ENCODE results near the gene SYT11.
"Not testable (repeated sequence)": the region's sequence is repeated elsewhere in the genome, so short reads cannot be mapped to it uniquely, and the experiment has no call there.

The SYT11 gene

DNA sequence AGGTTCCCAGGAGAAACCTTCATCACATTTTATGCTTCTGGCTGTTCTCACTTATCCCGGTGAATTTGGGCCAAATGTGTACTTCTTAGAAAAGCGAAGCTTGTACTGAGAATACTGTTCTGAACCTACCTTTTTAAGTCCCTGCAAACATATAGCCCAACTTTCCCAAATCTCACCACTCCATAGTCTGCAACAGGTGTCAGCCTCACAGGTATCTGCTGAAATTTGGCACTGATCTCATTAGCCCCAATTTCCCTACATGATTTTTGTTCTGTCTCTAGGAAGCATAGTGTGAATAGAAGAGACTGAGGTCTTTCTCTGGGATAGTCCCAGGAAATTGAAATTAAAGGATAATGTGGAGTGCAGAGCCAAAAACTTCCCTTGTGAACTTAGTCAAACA lies 40.3 kb downstream of the SYT11 start:
- DNase-seq (ENCODE audit: low read depth): no peak

DNA sequence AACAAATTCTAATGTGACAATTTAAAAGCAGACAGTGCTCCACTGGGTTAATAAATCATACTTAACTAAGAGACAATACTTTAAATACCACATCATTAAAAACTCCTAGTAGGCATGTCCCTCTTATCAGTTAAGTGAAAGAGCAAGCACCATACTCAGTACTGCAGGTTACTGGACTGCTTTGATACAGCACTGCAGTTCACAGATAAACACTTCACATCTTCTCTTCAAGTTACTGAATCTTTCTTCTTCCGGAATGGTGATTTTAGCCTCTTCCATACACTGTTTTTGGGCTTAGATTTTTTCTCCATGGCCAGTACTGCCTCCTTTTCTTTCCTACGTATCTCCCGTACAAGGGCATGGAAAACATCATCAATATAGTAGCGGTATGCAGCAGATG lies 40.8 kb downstream of the SYT11 start:
- no peak for DNase-seq (ENCODE audit: low read depth)

DNA sequence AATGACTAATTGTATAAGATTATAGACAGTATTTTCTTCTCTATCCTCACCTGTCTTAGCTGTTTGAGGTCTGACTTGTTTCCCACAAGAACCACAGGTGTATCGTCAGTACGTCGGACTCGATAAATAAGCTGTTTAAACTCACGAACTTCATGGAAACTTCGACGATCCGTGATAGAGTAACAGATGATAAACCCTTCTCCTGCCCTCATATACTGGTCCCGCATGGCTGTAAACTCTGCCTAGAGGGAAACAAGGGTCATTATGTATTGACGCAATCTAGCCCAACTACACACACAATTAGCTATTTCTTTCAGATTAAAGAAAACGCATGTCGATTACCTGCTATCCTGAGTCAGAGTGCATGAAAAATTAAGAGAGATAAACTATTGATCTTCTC lies 44.9 kb downstream of the SYT11 start:
- no peak for DNase-seq (ENCODE audit: low read depth)

DNA sequence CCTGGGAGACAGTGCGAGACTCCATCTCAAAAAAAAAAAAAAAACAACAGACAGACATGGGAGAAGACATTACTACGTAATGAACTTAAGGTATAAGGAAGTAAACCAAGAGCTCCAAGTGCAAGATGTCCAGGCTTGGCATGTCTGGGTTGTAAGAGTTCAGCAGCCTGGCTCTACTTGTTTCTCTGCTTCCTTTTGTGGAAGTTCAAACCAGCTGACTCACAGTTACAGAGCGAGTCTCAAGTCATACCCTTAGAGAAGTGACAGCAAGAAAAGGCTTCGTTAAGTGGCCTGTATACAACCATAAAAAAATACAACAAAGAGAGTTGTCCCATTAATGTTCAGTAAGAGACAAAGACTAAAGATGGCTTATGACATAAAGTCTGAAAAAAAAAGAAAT lies 50.5 kb downstream of the SYT11 start:
- DNase-seq (ENCODE audit: low read depth): no peak

DNA sequence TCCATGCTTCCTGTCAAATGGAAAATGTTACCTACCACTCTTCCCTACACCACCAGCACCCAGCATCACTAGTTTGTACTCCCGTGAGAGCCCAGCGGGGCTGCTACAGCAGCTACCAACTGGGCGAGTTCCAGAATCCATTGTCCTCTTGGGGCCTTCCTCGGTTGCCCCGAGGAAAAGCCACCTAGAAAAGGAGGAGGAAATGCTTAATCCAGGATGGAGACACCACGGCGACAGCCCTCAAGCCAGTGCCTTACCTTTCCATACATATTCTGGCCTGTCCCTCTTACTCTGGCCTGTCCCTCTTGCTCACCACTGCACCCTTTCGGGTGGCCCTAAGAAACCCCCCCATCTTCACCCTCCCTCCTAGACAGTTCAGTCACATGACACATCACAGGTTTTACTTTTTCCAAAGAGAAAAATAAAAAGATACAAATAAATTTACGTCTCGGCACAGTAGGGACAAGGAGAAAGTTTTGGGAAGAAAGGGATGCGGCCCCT lies 51.3 kb downstream of the SYT11 start:
- no peak for DNase-seq (ENCODE audit: low read depth)

DNA sequence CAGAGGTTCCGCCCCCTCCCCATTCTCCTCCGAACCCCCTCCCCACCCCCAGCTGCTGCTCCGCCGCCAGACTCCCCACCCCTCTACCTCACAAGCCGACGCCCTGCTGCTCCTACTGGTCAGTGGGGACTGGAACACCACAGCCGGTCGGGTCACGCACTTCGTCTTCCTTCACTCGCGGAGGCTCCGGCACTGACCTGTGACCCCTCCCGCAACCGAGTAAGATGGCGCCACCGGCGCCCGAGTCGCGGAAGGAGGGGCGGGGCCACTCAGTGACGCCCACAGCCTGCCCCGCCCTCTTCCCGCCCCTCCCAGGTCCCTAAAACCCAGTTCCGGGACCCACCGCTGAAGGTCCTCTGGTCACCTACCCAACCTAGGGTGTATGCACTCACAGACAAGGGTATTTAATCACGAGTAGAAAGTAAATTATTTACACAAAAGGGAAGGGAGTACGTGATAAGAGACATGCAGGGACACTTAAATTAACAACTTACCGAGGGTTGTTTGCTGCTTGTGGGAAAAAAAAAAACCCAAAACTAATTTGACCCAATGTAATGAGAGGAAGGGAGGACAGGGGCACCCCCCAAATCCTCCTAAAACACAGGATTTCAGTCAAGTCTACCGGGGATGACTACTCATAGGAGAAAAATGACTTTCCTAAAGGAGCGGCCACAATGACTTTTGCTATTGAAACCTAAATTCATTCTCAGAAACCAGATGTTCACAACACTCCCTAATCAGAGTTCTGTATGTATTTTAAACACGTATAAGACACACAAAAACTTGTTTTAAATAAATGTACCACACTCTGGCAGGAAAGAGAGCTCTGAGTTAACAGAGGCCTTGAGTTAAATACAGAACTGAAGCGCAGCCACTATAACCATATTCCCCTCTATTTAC lies 52.0 kb downstream of the SYT11 start, which contains the start of gene RIT1:
TSS of gene RIT1 (minus strand) at position 194 of the 900 bp plus-strand sequence. CDS start 588 bp downstream, outside the sequence.
- peak; percentile 73 for DNase-seq (ENCODE audit: low read depth)

DNA sequence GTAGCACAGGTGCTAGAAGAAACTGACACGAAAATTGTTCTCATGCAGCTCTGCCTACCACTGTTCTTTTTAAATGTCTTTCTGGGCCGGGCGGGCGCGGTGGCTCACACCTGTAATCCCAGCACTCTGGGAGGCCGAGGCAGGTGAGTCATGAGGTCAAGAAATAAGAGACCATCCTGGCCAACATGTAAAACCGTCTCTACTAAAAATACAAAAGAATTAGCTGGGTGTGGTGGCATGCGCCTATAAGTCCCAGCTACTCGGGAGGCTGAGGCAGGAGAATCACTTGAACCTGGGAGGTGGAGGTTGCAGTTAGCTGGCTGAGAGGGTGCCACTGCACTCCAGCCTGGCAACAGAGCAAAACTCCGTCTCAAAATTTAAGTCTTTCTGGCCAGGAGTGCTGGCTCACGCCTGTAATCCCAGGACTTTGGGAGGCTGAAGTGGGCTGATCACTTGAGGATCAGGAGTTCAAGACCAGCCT lies 52.7 kb downstream of the SYT11 start:
- DNase-seq (ENCODE audit: low read depth): no peak

DNA sequence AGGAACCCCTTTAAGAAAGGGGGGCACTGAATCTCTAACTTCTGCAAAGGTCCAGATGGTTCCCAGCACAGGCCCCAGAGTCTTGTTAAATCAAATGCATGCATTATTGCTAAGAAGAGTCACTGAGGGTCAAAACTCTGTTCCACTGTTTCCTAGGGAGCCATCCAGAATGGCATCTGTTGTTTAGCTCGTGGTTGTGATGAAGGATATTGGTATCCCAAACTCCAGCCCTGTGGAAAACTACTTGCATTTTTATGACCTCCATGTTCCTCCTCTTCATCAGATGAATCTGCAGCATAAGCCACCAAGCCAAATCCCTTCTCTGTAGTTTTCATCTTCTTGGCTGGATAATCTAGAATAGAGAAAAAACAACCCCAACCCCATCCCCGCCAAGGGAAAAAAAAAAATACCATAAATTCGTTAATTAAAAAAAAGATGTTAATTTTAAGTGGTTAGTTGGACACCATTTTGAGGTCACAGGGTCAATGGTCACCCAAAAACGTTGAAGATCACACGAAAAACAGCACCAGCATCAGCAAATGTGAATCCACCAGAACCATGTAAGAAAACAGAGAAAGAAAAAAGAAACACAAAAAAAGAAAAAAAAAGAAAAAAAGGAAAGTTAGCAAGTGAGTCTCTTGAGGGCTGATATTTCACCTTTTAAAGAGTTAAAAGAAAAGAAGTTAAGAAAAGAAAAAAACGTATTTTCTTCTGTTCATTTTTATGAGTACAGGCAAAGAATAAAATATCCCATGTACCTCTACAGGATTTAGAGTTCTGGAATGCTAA lies 54.8 kb downstream of the SYT11 start:
- DNase-seq (ENCODE audit: low read depth): no peak

DNA sequence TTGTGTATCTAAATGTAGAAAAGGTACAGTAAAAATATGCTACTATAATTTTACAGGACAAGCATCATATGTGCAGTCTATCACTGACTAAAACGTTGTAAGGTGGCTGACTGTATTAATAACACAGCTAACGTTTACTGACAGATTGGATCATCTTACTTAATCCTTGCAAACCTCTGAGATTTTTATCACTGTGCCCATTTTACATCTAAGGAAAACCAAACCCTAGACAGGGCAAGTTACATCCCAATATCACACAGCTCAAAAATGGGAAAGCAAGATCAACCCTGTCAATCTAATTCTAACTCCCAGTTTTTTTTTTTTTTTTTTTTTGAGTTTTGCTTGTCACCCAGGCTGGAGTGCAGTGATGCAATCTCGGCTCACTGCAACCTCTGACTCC lies 59.3 kb downstream of the SYT11 start:
- no peak for DNase-seq (ENCODE audit: low read depth)

DNA sequence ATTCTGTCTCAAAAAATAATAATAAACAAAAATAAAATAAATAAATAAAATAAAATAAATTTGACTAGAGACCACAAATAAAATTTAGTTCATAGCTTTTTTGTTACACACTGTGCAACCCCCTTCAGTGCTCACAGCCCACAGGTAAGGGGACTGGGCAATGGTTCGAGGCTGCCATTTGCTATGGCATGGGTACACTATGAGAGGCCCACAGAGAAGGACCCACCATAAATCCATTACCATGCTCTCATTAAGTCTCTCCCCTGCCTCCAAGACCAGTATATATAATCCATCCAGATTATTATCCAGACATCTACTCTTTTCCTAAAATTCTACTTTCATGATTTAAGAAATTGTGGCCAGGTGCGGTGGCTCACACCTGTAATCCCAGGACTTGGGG lies 60.4 kb downstream of the SYT11 start:
- DNase-seq (ENCODE audit: low read depth): no peak

DNA sequence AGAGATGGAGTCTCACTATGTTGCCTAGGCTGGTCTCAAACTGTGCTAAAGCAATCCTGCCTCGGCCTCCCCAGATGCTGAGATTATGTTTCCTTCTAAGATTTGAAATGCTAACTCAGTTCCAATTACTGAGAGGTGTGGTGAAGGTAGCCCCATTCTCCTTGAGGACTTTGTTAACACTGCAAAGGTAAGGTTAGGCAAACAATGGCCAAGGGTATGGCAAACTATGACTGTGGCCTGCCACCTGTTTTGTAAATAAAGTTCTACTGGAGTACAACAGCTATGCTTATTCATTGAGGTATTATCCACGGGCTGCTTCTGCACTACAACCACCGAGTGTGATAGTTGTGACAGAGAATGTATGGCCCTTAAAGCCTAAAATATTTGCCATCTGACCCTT lies 61.4 kb downstream of the SYT11 start:
- no peak for DNase-seq (ENCODE audit: low read depth)

DNA sequence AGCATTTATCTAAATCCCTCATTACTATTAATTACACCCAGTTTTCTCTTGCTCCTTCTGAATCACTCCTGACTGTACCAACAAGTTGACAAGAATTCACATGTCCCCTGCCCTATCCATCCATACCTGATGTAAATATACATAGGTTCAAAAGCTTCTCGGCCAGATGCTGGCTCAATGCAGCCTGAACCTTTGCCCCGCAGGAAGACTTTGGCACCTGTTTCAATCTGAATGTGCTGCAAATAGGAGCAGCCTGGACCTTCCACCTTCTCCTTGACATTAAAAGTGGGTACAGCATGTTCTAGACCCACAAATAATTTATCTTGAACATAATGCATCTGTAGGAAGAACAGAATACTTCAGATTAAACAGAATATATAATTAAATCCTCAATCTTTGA lies 66.1 kb downstream of the SYT11 start:
- DNase-seq (ENCODE audit: low read depth): no peak

DNA sequence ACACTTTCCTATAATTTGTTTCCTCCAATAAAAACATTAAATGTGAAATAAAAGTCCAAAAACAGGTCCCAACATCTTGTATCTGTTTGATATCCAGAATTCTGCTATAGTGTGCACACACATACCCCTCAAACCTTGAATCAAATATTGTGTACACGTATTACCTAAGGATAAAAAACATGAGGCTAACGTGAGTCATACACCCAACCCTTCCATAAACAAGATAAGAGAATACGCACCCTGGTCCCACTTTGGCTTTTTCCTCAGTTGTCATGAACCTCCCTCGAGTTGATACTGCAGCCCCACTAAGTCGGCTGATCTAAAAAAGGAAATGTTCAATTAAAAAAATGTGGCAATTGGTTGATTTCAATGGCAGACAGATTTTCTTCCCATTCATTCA lies 69.7 kb downstream of the SYT11 start:
- no peak for DNase-seq (ENCODE audit: low read depth)

DNA sequence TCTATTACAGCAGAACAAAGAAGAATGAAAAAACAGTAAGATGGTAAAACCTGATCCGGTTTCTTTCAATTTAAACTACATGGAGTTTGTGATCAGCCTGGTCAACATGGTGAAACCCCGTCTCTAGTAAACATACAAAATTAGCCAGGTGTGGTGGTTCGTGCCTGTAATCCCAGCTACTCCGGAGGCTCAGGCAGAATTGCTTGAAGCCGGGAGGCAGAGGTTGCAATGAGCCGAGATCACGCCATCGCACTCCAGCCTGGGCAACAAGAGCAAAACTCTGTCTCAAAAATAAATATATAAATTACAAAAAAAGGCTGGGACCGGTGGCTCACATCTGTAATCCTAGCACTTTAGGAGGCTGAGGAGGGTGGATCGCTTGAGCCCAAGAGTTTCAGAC lies 71.4 kb downstream of the SYT11 start:
- not testable (repeated sequence) for DNase-seq (ENCODE audit: low read depth)

DNA sequence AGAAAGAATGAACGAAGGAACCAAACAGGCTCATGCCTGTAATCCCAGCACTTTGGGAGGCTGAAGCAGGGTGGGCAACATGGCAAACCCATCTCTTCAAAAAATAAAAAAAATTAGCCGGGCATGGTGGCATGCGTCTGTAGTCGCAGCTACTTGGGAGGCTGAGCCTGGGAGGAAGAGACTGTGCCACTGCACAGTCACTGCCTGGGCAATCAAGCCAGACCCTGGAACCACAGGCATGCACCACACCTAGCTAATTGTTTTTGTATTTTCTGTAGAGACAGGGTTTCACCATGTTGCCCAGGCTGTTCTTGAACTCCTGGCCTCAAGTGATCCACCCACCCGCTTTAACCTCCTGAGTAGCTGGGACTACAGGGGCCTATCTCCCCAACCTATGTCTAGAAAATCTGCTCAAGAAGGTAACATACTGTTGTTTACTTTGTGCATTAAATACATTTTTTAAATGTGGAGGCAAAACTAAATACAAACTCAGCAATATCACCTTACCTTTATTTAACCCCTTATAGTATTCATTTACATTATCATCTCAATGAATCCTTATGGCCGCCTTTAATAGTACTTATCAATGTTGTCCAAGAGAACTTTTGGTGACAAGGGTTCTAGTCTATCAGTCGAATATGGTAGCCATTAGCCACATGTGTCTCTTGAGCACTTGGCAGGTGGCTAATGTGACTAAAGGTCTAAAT lies 72.1 kb downstream of the SYT11 start:
- DNase-seq (ENCODE audit: low read depth): no peak

DNA sequence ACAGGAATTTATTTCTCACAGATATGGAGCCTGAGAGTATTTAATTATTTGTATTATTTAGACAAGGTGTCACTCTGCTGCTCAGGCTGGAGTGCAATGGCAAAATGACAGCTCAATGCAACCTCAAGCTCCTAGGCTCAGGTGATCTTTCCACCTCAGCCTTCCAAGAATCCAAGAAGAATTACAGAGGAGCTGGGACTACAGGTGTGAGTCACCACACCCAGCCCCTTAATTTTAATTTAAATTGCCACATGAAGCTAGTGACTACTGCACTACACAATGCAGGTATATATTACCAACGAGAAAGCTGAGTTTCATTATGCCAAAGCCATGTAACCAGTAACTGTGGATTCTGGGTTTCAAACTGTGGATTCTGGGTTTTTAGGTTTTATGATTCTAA lies 72.7 kb downstream of the SYT11 start:
- no peak for DNase-seq (ENCODE audit: low read depth)

DNA sequence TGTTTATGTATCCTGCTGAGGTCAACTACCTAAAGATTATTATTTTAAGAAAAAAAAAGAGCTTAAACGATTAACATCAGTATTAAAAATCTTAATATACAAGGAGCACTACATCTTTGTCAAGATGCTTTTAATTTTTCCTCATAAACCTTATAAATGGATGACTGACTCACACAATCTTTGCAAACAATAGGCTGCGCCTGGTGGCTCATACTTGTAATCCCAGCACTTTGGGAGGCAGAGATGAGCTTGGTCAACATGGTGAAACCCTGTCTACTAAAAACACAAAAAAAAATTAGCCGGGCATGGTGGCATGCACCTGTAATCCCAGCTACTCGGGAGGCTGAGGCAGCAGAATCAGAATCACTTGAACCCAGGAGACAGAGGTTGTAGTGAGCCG lies 73.1 kb downstream of the SYT11 start:
- DNase-seq (ENCODE audit: low read depth): no peak

DNA sequence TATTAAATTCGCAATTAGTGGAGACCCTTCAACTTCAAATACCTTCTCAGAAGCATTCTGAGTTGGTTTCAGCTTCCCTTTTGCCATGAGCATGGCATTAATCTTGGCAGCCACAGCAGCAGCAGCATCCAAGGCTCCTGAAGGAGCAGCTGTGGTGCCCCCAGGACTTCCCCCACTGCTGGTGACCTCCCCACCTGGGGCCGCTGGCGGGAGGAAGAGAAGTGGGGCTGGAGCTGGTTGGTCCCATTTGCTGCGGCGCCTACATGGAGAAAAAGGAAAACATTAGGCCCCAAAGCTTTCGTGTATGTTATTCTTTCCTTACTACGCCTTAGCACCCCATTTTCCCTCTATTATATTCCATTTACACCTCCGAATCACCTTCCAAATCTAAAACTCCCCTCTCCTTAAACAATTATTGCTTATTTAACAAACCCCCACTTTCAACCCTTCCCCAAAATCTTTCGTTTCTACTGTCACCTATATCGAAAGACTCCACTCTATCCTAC lies 74.3 kb downstream of the SYT11 start:
- no peak for DNase-seq (ENCODE audit: low read depth)

DNA sequence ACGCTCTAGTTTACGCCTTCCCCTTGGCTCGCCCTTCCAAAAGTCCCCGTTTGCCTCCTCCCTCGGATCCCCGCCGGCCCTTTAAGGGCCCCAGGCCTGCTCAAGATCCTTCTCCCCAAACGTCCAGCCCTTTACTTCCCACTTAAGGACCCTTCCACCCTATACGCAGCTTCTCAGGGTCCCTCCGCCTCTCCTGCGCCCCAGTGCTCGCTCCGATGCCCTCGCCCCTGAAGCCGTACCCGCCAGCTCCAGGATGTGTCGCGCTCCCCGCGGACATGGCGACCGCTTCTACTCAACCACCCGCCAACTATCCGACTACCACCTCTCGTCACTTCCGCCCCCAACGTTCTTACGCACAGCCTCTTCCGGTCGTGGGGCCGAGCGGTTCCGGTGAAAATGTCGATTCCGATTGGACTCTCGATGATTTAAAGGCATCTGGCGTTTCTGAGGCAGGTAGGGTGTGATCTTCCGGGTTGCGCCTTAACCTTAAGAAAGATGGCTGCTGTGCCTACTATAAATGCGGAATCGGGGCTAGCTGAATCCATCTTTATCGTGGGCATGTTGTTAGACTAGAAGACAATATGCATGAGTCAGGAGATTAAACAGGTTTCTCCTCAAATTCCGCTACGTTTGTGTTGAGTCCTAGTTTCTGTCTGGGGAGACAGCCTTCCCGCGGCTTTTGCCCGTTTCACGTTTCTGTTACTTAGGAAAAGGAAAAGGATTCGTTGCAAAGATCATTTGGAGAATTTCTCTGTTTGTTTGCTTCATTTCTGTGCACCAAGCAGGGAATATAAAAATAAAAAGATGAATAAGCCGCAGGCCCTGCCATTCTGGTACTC lies 74.9 kb downstream of the SYT11 start, which contains the start of gene KHDC4:
TSS of gene KHDC4 (minus strand) at position 317 of the 839 bp plus-strand sequence. CDS start at position 277, 40 bp downstream.
- DNase-seq (ENCODE audit: low read depth): peak; percentile 91
